ENCODE measurements around the gene DCC. TPM values are rescaled to one million over a fixed set of nuclear protein-coding genes. Genes with fewer than 3 reads are reported as not detected.

DCC gene
- total and polyA plus RNA-seq, 2 of the 8 experiments (the other 6 are each of a cell fraction or from before 2014, with no cell fraction given) = 0.14 to 1.4 TPM

DNA sequence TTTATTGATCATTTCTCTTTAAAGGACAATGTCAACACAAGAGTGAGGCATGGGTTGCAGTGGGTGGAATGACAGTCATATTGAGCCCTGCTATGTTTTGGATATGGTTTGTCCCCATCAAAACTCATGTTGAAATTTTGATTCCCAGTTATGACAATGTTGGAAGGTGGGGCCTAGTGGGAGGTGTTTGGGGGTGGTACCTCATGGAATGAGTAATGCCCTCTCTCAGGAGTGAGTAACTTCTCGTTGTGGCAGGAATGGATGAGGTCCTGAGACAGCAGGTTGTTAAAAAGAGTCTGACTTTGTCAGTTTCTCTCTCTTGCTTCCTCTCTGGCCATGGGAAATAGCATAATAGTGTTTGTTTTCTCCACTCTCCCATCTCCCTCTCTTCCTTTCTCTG lies 345.3 kb downstream of the DCC start:
- H2AK5ac ChIP-seq (ENCODE audit: low read depth, low read length) = no peak overlapping the region
- DNase-seq (ENCODE audit: low read depth in 1 of 2, low spot score in 2 of 2) = no peak
- no peaks in the 10 kb centered on the region for H4K20me1 ChIP-seq (replicated peaks in 1 of 2; ENCODE audit: control insufficient read depth in 1 of 2, insufficient read depth in 2 of 2, low read length in 2 of 2)
- H3K56ac ChIP-seq (replicated peaks; ENCODE audit: insufficient read length, low read depth, low read length) = no peak overlapping the region
- H4K5ac ChIP-seq (ENCODE audit: insufficient read length, low read depth, low read length) = no peak overlapping the region
- H3K14ac ChIP-seq (ENCODE audit: insufficient read length) = no peak overlapping the region
- H3K4ac ChIP-seq (replicated peaks; ENCODE audit: insufficient read length, low read depth, low read length) = no peak overlapping the region
- H4K8ac ChIP-seq (ENCODE audit: extremely low read depth, insufficient read depth, low read length) = no peak overlapping the region
- no peak overlapping the region for H3K4me2 ChIP-seq (ENCODE audit: insufficient read depth in 1 of 2, low read depth in 2 of 2, low read length in 2 of 2)
- no peak overlapping the region for H2BK120ac ChIP-seq (replicated peaks; ENCODE audit: low read depth, low read length)
- no peak overlapping the region for H3K9ac ChIP-seq (replicated peaks in 1 of 4; ENCODE audit: extremely low read depth in 1 of 4, low read depth in 3 of 4, low read length in 3 of 4)
- POLR2A ChIA-PET (ENCODE audit: partially characterized antibody) = no interaction called here
- H3K36me3 ChIP-seq (ENCODE audit: control insufficient read depth in 2 of 4, insufficient read depth in 4 of 4, low read length in 3 of 4) = no peaks in the 10 kb centered on the region
- H3K4me1 ChIP-seq (replicated peaks in 1 of 4; ENCODE audit: control insufficient read depth in 3 of 4, insufficient read depth in 4 of 4, low read length in 3 of 4) = no peaks in the 10 kb centered on the region
- H2BK12ac ChIP-seq (ENCODE audit: low read depth, low read length) = no peak overlapping the region
- H2BK20ac ChIP-seq (ENCODE audit: low read length) = no peak overlapping the region
- no peak overlapping the region for H2BK15ac ChIP-seq (ENCODE audit: low read length)
- no peak overlapping the region for H4K91ac ChIP-seq (replicated peaks; ENCODE audit: insufficient read length, low read length)
- H2AFZ ChIP-seq (ENCODE audit: low read length) = no peak overlapping the region
- no peak for FAIRE-seq
- 100% methylated on average over 1 of the region's 1 CpG; no CpG with 5 or more reads in 1 of the 2 experiments for WGBS, 2 experiments (ENCODE audit: extremely low coverage in 1 of 2, insufficient coverage in 1 of 2, insufficient read length in 1 of 2, insufficient replicate concordance in 2 of 2, low coverage in 1 of 2, low lambda C conversion rate in 2 of 2, missing lambda C conversion rate in 1 of 2)
- no peaks in the 10 kb centered on the region for H3K9me3 ChIP-seq (ENCODE audit: insufficient read depth in 2 of 2, low read depth in 1 of 2, low read length in 1 of 2)
- H3K18ac ChIP-seq (ENCODE audit: extremely low read depth, low read length) = no peak overlapping the region
- H3K27ac ChIP-seq (ENCODE audit: low read depth, low read length) = no peak overlapping the region
- H3K23ac ChIP-seq (ENCODE audit: insufficient read length) = no peak overlapping the region
- no peaks in the 10 kb centered on the region for H3K79me1 ChIP-seq (ENCODE audit: low read depth, low read length)
- no peaks in the 10 kb centered on the region for H3K79me2 ChIP-seq (ENCODE audit: control insufficient read depth in 1 of 2, insufficient read depth in 2 of 2, low read length in 2 of 2)
- CTCF ChIA-PET (ENCODE audit: partially characterized antibody) = interaction anchor here (0.7 to 1.5 kb wide), 2 partner anchors 9 to 12 kb away, joined by 3 read pairs; no protein-coding TSS in a partner anchor
- H3K4me3 ChIP-seq (ENCODE audit: extremely low read depth in 1 of 4, insufficient read depth in 2 of 4, low read depth in 3 of 4, low read length in 4 of 4) = no peak overlapping the region
- H2BK5ac ChIP-seq (ENCODE audit: low read depth, low read length) = no peak overlapping the region
- no peaks in the 10 kb centered on the region for H3K23me2 ChIP-seq (ENCODE audit: low read depth, low read length)
- no peaks in the 10 kb centered on the region for H3K27me3 ChIP-seq (replicated peaks in 1 of 4; ENCODE audit: control insufficient read depth in 3 of 4, extremely low read depth in 1 of 4, insufficient read depth in 3 of 4, low read length in 3 of 4)
- TF ChIP-seq TBP (IDR thresholded peaks at IDR 0.05; ENCODE audit: low read depth, low read length) = no peak

All from H1 (cell line).